ENCODE results near the gene ANO2.

ANO2 gene

GRCh38 chr12:5964913-5965900 is 20.1 kb upstream of the ANO2 start:
- peak; percentile 57 for DNase-seq (ENCODE audit: low spot score)

DNA sequence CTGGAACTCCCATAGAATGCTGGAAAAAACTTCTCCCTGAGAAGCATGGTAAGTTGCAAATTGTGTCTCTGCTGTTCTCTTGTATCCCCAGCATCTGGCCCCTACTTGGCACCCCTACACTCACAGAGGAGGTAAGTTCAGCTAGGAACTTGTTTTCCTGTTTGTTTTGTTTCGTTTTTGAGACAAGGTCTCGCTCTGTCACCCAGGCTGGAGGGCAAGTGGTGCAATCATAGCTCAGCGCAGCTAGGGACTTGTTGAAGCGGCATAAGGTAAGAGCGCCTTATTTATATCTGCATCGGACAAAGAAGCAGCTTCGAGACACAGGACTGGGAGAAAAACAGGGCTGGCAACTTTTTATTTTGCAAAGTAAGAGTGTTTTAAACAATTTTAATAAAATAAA is 18.5 kb upstream of the ANO2 start:
- DNase-seq (ENCODE audit: low spot score): peak; percentile 30

- no peak for DNase-seq (ENCODE audit: low spot score)
Observed at GRCh38 chr12:5960783-5961182, 15.7 kb upstream of the ANO2 start.

DNA sequence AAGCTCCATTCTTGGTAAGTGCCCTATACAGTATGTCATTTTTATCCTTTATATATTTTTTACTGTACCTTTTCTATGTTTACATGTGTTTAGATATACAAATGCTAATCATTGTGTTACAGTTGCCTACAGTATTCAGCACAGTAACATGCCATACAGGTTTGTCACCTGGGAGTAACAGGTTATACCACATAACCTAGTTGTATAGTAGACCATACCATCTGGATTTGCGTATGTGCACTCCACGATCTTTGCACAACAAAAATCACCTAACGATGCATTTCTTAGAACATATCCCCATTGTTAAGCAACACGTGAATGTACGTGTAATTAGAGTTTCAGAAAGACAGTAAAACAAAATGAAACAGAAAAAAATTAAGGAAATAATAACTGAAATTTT is 11.9 kb upstream of the ANO2 start:
- no peak for DNase-seq (ENCODE audit: low spot score)

GRCh38 chr12:5954661-5955060 is 9.6 kb upstream of the ANO2 start:
- no peak for DNase-seq (ENCODE audit: low spot score)

- no peak for DNase-seq (ENCODE audit: low spot score)
Observed at GRCh38 chr12:5953835-5954586, 9.0 kb upstream of the ANO2 start.

DNA sequence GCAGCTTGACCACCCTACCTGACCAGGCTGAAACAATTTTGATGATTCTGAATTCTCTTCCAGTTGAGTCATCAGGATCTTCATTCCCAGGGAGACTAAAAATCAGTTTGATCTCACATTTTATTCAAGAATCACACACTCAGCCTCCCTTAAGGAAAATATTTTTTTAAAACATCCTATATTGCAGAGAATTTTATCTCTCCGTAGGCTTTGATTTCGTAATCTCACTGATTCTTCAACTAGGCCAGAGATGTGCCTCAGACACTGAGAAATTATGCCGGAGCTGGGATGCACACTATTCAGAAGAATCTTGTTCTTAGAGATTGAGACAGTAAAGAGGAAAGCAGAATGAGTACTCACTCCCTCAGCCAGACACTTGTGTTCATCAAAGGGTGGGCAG is 7.0 kb upstream of the ANO2 start:
- no peak for DNase-seq (ENCODE audit: low spot score)

DNA sequence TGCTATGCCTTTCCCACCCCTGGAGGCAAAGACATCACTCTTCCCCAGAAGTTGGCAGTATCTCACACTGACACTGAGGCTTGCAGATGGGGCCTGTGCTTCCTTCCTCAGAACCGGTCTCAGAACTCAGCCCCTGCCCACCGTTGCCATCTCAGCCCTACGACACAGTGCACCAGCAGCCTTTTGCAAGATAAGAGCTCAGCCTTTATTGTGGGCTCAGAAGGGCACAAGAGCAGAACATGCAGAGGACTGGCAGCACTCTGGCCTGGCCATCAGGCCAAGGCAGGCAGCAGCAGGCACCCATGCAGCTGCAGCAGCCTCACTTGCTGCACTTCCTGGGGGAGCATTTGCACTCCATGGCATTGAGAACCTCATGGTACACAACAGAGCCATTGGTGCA is 3.6 kb upstream of the ANO2 start:
- DNase-seq (ENCODE audit: low spot score): peak; percentile 46

GRCh38 chr12:5947006-5947405 is 1.9 kb upstream of the ANO2 start:
- DNase-seq (ENCODE audit: low spot score): peak; percentile 37

DNA sequence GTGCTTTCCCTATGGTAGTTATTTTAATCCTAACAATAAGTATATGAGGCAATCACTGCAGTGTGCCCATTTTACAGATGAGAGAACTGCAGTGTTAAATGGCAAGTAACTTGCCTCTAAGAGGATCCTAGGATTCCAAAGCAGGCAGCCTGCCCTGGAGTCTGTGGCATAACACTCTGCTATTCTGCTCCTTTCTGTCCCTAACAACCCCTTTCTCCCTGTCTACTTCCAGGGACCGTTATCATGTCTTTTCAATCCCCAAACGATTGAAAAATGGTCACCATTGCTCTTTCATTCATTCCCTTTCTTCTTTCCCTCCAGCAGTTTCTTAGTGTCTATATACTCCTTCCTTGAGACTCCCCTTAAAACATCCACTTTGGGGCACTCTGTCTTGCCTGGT is 1.3 kb upstream of the ANO2 start:
- no peak for DNase-seq (ENCODE audit: low spot score)

- no peak for DNase-seq (ENCODE audit: low spot score)
Observed at GRCh38 chr12:5944688-5945070, 380 bp downstream of the ANO2 start.

DNA sequence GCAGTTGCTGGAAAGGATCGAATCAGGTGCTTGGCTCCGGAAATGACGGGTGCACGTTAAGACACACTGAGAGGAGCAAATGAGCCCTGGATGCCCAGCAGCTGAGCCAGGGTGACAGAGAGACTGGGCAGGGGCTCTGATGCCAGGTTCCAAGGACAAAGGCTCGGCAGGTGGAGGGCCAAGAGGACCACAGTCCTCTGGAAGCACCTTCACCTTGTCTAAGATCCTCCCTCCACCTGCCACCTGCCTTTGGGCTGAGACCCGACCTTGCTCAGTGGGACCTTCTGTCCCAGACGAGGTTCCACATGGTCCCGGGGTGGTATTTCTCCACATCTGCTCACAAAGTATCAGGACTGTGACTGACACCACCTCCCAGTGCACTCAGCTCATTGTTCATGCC is 1.0 kb downstream of the ANO2 start:
- DNase-seq (ENCODE audit: low spot score): peak; percentile 49

GRCh38 chr12:5941907-5942306 is 3.2 kb downstream of the ANO2 start:
- no peak for DNase-seq (ENCODE audit: low spot score)

GRCh38 chr12:5927732-5928516 is 17.1 kb downstream of the ANO2 start:
- DNase-seq (ENCODE audit: low spot score): no peak

GRCh38 chr12:5925646-5926045 is 19.4 kb downstream of the ANO2 start:
- DNase-seq (ENCODE audit: low spot score): peak; percentile 32

- no peak for DNase-seq (ENCODE audit: low spot score)
Observed at GRCh38 chr12:5924342-5924741, 20.7 kb downstream of the ANO2 start.

- peak; percentile 46 for DNase-seq (ENCODE audit: low spot score)
Observed at GRCh38 chr12:5923751-5924150, 21.3 kb downstream of the ANO2 start.

- no peak for DNase-seq (ENCODE audit: low spot score)
Observed at GRCh38 chr12:5923043-5923605, 21.9 kb downstream of the ANO2 start.

GRCh38 chr12:5921966-5922899 is 22.8 kb downstream of the ANO2 start:
- DNase-seq (ENCODE audit: low spot score): peak; percentile 48

GRCh38 chr12:5921027-5921909 is 23.8 kb downstream of the ANO2 start:
- DNase-seq (ENCODE audit: low spot score): peak; percentile 44
